Neural progenitor cell (in vitro differentiated cells): ENCODE measurements around the gene FGF21. TPM values are rescaled to one million over a fixed set of nuclear protein-coding genes. Genes with fewer than 3 reads are reported as not detected.

ENCODE experiments used
- DNase-seq: peaks from one replicate; pipeline ENCODE4 v3.0.0-alpha.2; 2016; ENCODE audit warnings: low spot score
- H2AFZ ChIP-seq: fragments of 200-600 bp; sonication (generic); replicated peaks from 2 replicates; pipeline ENCODE4 v1.6.1; 2016; ENCODE audit warnings: antibody characterized with exemption
- H3F3A ChIP-seq: fragments of 200-600 bp; sonication (generic); 2 replicates; pipeline ENCODE4 v1.6.1; 2016; ENCODE audit warnings: antibody characterized with exemption, low read depth
- H3K27ac ChIP-seq: fragments of 200-600 bp; sonication (generic); 2 replicates; pipeline ENCODE4 v1.5.1; 2016; ENCODE audit warnings: mild to moderate bottlenecking
- H3K27me3 ChIP-seq: fragments of 200-600 bp; sonication (generic); 2 replicates; pipeline ENCODE4 v1.6.1; 2016; ENCODE audit warnings: mild to moderate bottlenecking, moderate library complexity
- H3K36me3 ChIP-seq: fragments of 200-600 bp; sonication (generic); 2 replicates; pipeline ENCODE4 v1.5.1; 2016
- H3K4me1 ChIP-seq: fragments of 200-600 bp; sonication (generic); 2 replicates; pipeline ENCODE4 v1.6.1; 2016; ENCODE audit warnings: mixed run types
- H3K4me2 ChIP-seq: fragments of 200-600 bp; sonication (generic); 2 replicates; pipeline ENCODE4 v1.6.1; 2016
- H3K4me3 ChIP-seq: fragments of 200-600 bp; sonication (generic); 2 replicates; pipeline ENCODE4 v1.5.1; 2016
- H3K79me2 ChIP-seq: fragments of 200-600 bp; sonication (generic); 2 replicates; pipeline ENCODE4 v1.6.1; 2016; ENCODE audit warnings: low read depth
- H3K9ac ChIP-seq: fragments of 200-600 bp; sonication (generic); 2 replicates; pipeline ENCODE4 v1.6.1; 2016
- H3K9me3 ChIP-seq: fragments of 200-600 bp; sonication (generic); 2 replicates; pipeline ENCODE4 v1.5.1; 2016; ENCODE audit warnings: low read depth
- H4K20me1 ChIP-seq: fragments of 200-600 bp; sonication (generic); 2 replicates; pipeline ENCODE4 v1.6.1; 2016; ENCODE audit warnings: low read depth
- H3K27ac Mint-ChIP-seq: 3 replicates; pipeline ENCODE4 v1.8.0; 2021; ENCODE audit warnings: mixed read lengths
- H3K27me3 Mint-ChIP-seq: 2 replicates; pipeline ENCODE4 v1.8.0; 2022; ENCODE audit warnings: low read depth, mild to moderate bottlenecking, inconsistent platforms, moderate library complexity, mixed read lengths; ENCODE audit not compliant: insufficient read depth
- H3K36me3 Mint-ChIP-seq: 3 replicates; pipeline ENCODE4 v1.8.0; 2021; ENCODE audit warnings: mixed read lengths
- H3K4me1 Mint-ChIP-seq: 3 replicates; pipeline ENCODE4 v1.8.0; 2021; ENCODE audit warnings: mixed read lengths
- H3K4me3 Mint-ChIP-seq: 3 replicates; pipeline ENCODE4 v1.8.0; 2021; ENCODE audit warnings: mild to moderate bottlenecking, moderate library complexity, mixed read lengths
- H3K9me3 Mint-ChIP-seq: 3 replicates; pipeline ENCODE4 v1.8.0; 2020; ENCODE audit warnings: mixed read lengths
- CTCF ChIP-seq: fragments of 200-600 bp; sonication (generic); IDR thresholded peaks from 2 replicates; pipeline ENCODE4 v1.5.1; 2017; ENCODE audit warnings: antibody characterized with exemption, mild to moderate bottlenecking
- EZH2 ChIP-seq: fragments of 200-600 bp; sonication (generic); IDR thresholded peaks from 2 replicates; pipeline ENCODE4 v1.6.1; 2017; ENCODE audit warnings: antibody characterized with exemption, mild to moderate bottlenecking, moderate library complexity
- EZH2phosphoT487 ChIP-seq: fragments of 200-600 bp; sonication (generic); IDR thresholded peaks from 2 replicates; pipeline ENCODE4 v1.6.1; 2017; ENCODE audit warnings: antibody characterized with exemption
- total RNA-seq: library from RNA; depleted of rRNA; stranded (reverse); fragments of >200 nt; gene quantifications from 2 replicates; pipeline ENCODE4 v1.2.3, GENCODE V29; 2015; ENCODE audit warnings: low replicate concordance

FGF21 gene
- total RNA-seq, 1 donor from 2014 or later: not detected

GRCh38 chr19:48805452-48805851 lies 50.1 kb downstream of the FGF21 start:
- no peak overlapping the region for H3K27ac Mint-ChIP-seq

GRCh38 chr19:48806518-48806817 lies 51.1 kb downstream of the FGF21 start:
- TF ChIP-seq CTCF: no peak
- no peak for TF ChIP-seq EZH2
- no peak for TF ChIP-seq EZH2phosphoT487
- peak overlapping the region; percentile 95 for H3K27ac Mint-ChIP-seq
- Histone ChIP-seq H3K4me3 (no peak overlapping the region), H3K27me3 (no peaks in the 10 kb centered on the region), H3K27ac (no peak overlapping the region), H2AFZ (no peak overlapping the region), H3K4me2 (no peak overlapping the region), H4K20me1 (no peaks in the 10 kb centered on the region), H3K4me1 (peaks cover 22% of the 10 kb centered on the region), H3K36me3 (no peaks in the 10 kb centered on the region), H3K9me3 (no peaks in the 10 kb centered on the region), H3F3A (peaks cover 36% of the 10 kb centered on the region), H3K79me2 (peaks cover 7% of the 10 kb centered on the region), H3K9ac (no peak overlapping the region)
- H3K4me1 Mint-ChIP-seq: peaks cover 43% of the 10 kb centered on the region
- peaks cover 9% of the 10 kb centered on the region for H3K27me3 Mint-ChIP-seq
- no peaks in the 10 kb centered on the region for H3K9me3 Mint-ChIP-seq
- no peaks in the 10 kb centered on the region for H3K36me3 Mint-ChIP-seq
- peak overlapping the region; percentile 67 for H3K4me3 Mint-ChIP-seq
- DNase-seq: peak; percentile 84

More at GRCh38 chr19:48805452-48805851, 50.1 kb downstream of the FGF21 start:
- Histone ChIP-seq H4K20me1 (no peaks in the 10 kb centered on the region), H3K4me1 (peaks cover 21% of the 10 kb centered on the region), H3K79me2 (peaks cover 7% of the 10 kb centered on the region), H3K4me2 (no peak overlapping the region), H3F3A (peaks cover 27% of the 10 kb centered on the region), H3K9ac (no peak overlapping the region), H3K36me3 (no peaks in the 10 kb centered on the region), H3K4me3 (no peak overlapping the region), H3K27me3 (no peaks in the 10 kb centered on the region), H3K27ac (no peak overlapping the region), H2AFZ (no peak overlapping the region), H3K9me3 (no peaks in the 10 kb centered on the region)
- TF ChIP-seq CTCF (no peak), EZH2 (no peak), EZH2phosphoT487 (no peak)
- Mint-ChIP-seq H3K9me3 (no peaks in the 10 kb centered on the region), H3K4me1 (peaks cover 42% of the 10 kb centered on the region), H3K4me3 (no peak overlapping the region), H3K27me3 (peaks cover 9% of the 10 kb centered on the region), H3K36me3 (no peaks in the 10 kb centered on the region)
- DNase-seq: no peak

GRCh38 chr19:48806818-48807589 lies 51.7 kb downstream of the FGF21 start:
- Histone ChIP-seq H3K36me3 (no peaks in the 10 kb centered on the region), H3K9ac (no peak overlapping the region), H3K27me3 (no peaks in the 10 kb centered on the region), H3K9me3 (no peaks in the 10 kb centered on the region), H3K4me2 (no peak overlapping the region), H4K20me1 (no peaks in the 10 kb centered on the region), H3K27ac (peak overlapping the region; percentile 31), H3K4me3 (no peak overlapping the region), H3K4me1 (peaks cover 22% of the 10 kb centered on the region), H3F3A (peaks cover 41% of the 10 kb centered on the region), H2AFZ (no peak overlapping the region), H3K79me2 (peaks cover 7% of the 10 kb centered on the region)
- no peak for TF ChIP-seq EZH2phosphoT487
- TF ChIP-seq EZH2: no peak
- TF ChIP-seq CTCF: no peak
- H3K27ac Mint-ChIP-seq: peak overlapping the region; percentile 95
- H3K4me1 Mint-ChIP-seq: peaks cover 44% of the 10 kb centered on the region
- no peaks in the 10 kb centered on the region for H3K9me3 Mint-ChIP-seq
- H3K4me3 Mint-ChIP-seq: peak overlapping the region; percentile 67
- H3K36me3 Mint-ChIP-seq: no peaks in the 10 kb centered on the region
- DNase-seq: peak; percentile 42
- H3K27me3 Mint-ChIP-seq: peaks cover 9% of the 10 kb centered on the region
